ENCODE measurements around the gene CEACAM21.

DNA sequence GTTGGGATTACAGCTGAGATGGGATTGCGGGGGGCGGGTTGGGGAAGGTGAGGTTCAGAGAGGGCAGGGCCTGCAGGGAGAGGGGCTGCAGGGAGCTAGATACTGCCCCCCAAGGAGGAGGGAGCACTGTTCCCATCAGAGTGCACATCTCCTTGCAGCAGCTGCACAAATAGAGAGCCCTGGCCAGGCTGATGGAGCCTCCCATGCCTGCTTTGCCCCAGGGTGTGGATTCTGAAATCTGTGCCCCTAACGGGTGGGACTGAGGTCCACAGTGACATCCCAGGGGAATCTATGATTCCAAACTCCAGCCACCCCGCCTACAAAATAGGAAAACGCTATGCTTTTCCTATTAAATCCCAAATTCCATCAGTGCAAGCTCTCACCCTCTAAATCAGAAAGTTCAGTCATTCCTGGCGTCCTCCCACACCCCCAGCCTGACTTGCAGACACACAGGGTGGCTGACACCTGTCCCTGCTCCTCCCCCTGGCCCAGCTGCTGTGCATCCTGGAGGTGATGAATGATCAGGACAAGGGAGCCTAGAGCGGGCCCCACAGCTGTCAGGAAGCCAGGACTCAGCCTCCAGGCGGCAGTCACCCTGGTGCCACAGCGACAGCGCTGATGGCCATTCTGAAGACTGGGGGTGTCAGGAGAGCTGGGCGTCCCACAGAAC, 6.3 kb upstream of the CEACAM21 start:
- TF ChIP-seq, protein P1, sequence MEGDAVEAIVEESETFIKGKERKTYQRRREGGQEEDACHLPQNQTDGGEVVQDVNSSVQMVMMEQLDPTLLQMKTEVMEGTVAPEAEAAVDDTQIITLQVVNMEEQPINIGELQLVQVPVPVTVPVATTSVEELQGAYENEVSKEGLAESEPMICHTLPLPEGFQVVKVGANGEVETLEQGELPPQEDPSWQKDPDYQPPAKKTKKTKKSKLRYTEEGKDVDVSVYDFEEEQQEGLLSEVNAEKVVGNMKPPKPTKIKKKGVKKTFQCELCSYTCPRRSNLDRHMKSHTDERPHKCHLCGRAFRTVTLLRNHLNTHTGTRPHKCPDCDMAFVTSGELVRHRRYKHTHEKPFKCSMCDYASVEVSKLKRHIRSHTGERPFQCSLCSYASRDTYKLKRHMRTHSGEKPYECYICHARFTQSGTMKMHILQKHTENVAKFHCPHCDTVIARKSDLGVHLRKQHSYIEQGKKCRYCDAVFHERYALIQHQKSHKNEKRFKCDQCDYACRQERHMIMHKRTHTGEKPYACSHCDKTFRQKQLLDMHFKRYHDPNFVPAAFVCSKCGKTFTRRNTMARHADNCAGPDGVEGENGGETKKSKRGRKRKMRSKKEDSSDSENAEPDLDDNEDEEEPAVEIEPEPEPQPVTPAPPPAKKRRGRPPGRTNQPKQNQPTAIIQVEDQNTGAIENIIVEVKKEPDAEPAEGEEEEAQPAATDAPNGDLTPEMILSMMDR (IDR thresholded peaks at IDR 0.05), result no peak
- no peak for TF ChIP-seq POLR2A (IDR thresholded peaks at IDR 0.05)
